Liver (tissue), 9 donors: ENCODE data around the gene POMT2. TPM values are rescaled to one million over a fixed set of nuclear protein-coding genes. Genes with fewer than 3 reads are reported as not detected.
A peak's percentile ranks its signal among the peaks of the same experiment; 100 is the strongest.

Experiments used
- DNase-seq: peaks from one replicate; pipeline ENCODE4 v3.0.0-alpha.2; 2017; ENCODE audit warnings: low spot score
- H3K27ac ChIP-seq, 2 donors: one replicate each; pipeline ENCODE4 v1.7.0; 2013; ENCODE audit warnings: inconsistent platforms in 2 of 2, low read length in 2 of 2, control low read depth in 1 of 2, low read depth in 1 of 2, mild to moderate bottlenecking in 1 of 2
- H3K27me3 ChIP-seq, 4 donors: one replicate each; pipeline versions ENCODE4 v1.6.1 to v1.7.0; 2013; ENCODE audit warnings: low read length in 3 of 4, inconsistent platforms in 1 of 4, mild to moderate bottlenecking in 1 of 4, moderate library complexity in 1 of 4; ENCODE audit not compliant: control insufficient read depth in 4 of 4, insufficient read depth in 4 of 4
- H3K36me3 ChIP-seq, 4 donors: one replicate each; pipeline versions ENCODE4 v1.6.1 to v1.7.0; 2013; ENCODE audit warnings: low read length in 3 of 4, mild to moderate bottlenecking in 3 of 4, low read depth in 1 of 4, moderate library complexity in 1 of 4; ENCODE audit not compliant: control insufficient read depth in 4 of 4, insufficient read depth in 3 of 4
- H3K4me1 ChIP-seq, 4 donors: one replicate each; pipeline versions ENCODE4 v1.6.1 to v1.7.0; 2013; ENCODE audit warnings: low read length in 3 of 4, mild to moderate bottlenecking in 3 of 4, moderate library complexity in 1 of 4; ENCODE audit not compliant: control insufficient read depth in 4 of 4, insufficient read depth in 4 of 4
- H3K4me3 ChIP-seq, 3 donors: one replicate each; pipeline versions ENCODE4 v1.6.1 to v1.7.0; 2013; ENCODE audit warnings: low read length in 3 of 3, control low read depth in 1 of 3, low read depth in 1 of 3, mild to moderate bottlenecking in 1 of 3
- H3K9ac ChIP-seq, 2 donors: one replicate each; pipeline ENCODE4 v1.7.0; 2013; ENCODE audit warnings: low read length in 2 of 2, mild to moderate bottlenecking in 2 of 2, moderate library complexity in 2 of 2, control low read depth in 1 of 2, low read depth in 1 of 2
- H3K9me3 ChIP-seq, 4 donors: one replicate each; pipeline versions ENCODE4 v1.6.1 to v1.7.0; 2013; ENCODE audit warnings: low read length in 3 of 4; ENCODE audit not compliant: control insufficient read depth in 4 of 4
- ATF3 ChIP-seq: IDR thresholded peaks from 2 replicates; pipeline ENCODE4 v1.6.1; 2016; ENCODE audit warnings: antibody characterized with exemption
- CTCF ChIP-seq: fragments of 150-350 bp; IDR thresholded peaks from 2 replicates; pipeline ENCODE4 v1.5.1; 2017; ENCODE audit warnings: improper control_type of control experiment, low read depth, low read length; ENCODE audit not compliant: missing input control
- EGR1 ChIP-seq, 2 donors: IDR thresholded peaks; 2 replicates each; pipeline ENCODE4 v1.6.1; 2016 to 2018; ENCODE audit warnings: antibody characterized with exemption in 2 of 2, low read depth in 2 of 2
- FOXA1 ChIP-seq: IDR thresholded peaks from 2 replicates; pipeline ENCODE4 v1.6.1; 2016; ENCODE audit warnings: antibody characterized with exemption
- FOXA2 ChIP-seq: IDR thresholded peaks from 2 replicates; pipeline ENCODE4 v1.6.1; 2016; ENCODE audit warnings: antibody characterized with exemption
- GABPA ChIP-seq, 2 donors: IDR thresholded peaks in 1 of 2; conservative IDR thresholded peaks in 1 of 2; 2 replicates each; pipeline ENCODE4 v1.6.1; 2016; ENCODE audit warnings: antibody characterized with exemption in 2 of 2, mild to moderate bottlenecking in 1 of 2, moderate library complexity in 1 of 2
- HNF4A ChIP-seq, 2 donors: conservative IDR thresholded peaks; 2 replicates each; pipeline ENCODE4 v1.6.1; 2016; ENCODE audit warnings: antibody characterized with exemption in 2 of 2, mild to moderate bottlenecking in 2 of 2
- HNF4G ChIP-seq: IDR thresholded peaks from 2 replicates; pipeline ENCODE4 v1.6.1; 2016; ENCODE audit warnings: antibody characterized with exemption
- JUND ChIP-seq, 2 donors: IDR thresholded peaks; 2 replicates each; pipeline ENCODE4 v1.6.1; 2016; ENCODE audit warnings: antibody characterized with exemption in 2 of 2
- RAD21 ChIP-seq, 2 donors: IDR thresholded peaks; 2 replicates each; pipeline ENCODE4 v1.6.1; 2016; ENCODE audit warnings: antibody characterized with exemption in 2 of 2, mild to moderate bottlenecking in 2 of 2
- RXRA ChIP-seq, 2 donors: IDR thresholded peaks; 2 replicates each; pipeline ENCODE4 v1.6.1; 2017 to 2018; ENCODE audit warnings: antibody characterized with exemption in 2 of 2, mild to moderate bottlenecking in 1 of 2
- TAF1 ChIP-seq: conservative IDR thresholded peaks from 2 replicates; pipeline ENCODE4 v1.6.1; 2016; ENCODE audit warnings: antibody characterized with exemption, mild to moderate bottlenecking
- YY1 ChIP-seq: IDR thresholded peaks from 2 replicates; pipeline ENCODE4 v1.6.1; 2016; ENCODE audit warnings: antibody characterized with exemption, mild to moderate bottlenecking
- WGBS: extraction: QIAGEN DNeasy Blood & Tissue Kit; methylation state at CpG from one replicate; pipeline ENCODE4 v1.1.7; 2013; 5-methylcytosine and 5-hydroxymethylcytosine counted together
- polyA plus RNA-seq, 2 donors: library from polyadenylated mRNA; stranded (reverse) in 1 of 2; unstranded in 1 of 2; fragments of 200-250 nt in 1 of 2; fragments of >200 nt in 1 of 2; fragmentation: Nextera tagmentation in 1 of 2; extraction: Ambion mirVana in 1 of 2; gene quantifications; one replicate each; pipeline versions ENCODE4 v1.2.1 to v1.2.3, GENCODE V29; 2013 to 2015
- total RNA-seq, 2 donors: library from RNA; depleted of rRNA; stranded (reverse); fragments of >200 nt; gene quantifications; one replicate each; pipeline ENCODE4 v1.2.3, GENCODE V29; 2014
- TF ChIP-seq, protein P1 (sequence below): IDR thresholded peaks from 2 replicates; pipeline ENCODE4 v1.6.1; 2016; ENCODE audit warnings: antibody characterized with exemption
- TF ChIP-seq, protein P2 (sequence below): IDR thresholded peaks from 2 replicates; pipeline ENCODE4 v1.6.1; 2016; ENCODE audit warnings: antibody characterized with exemption
- donor health status: healthy.
- donor health status: healthy.
- donor health status: healthy.
- donor health status: healthy.
- donor health status: healthy.

Gene POMT2
- total and polyA plus RNA-seq, 4 donors = 4.8 to 13.1 (median 5.3) TPM

GRCh38 chr14:77316872-77317301, 3.8 kb downstream of the POMT2 start:
- H3K4me1 ChIP-seq = peaks cover 1 to 40% (median 33%) of the 10 kb centered on the region in 4 donors
- no peak for DNase-seq

GRCh38 chr14:77316195-77316505, 4.5 kb downstream of the POMT2 start:
- Histone ChIP-seq H3K4me3 (no peak overlapping the region), H3K9ac (no peak overlapping the region), H3K27ac (no peak overlapping the region), H3K27me3 (no peaks in the 10 kb centered on the region), H3K9me3 (no peaks in the 10 kb centered on the region), H3K36me3 (no peaks in the 10 kb centered on the region), H3K4me1 (peaks cover 1 to 37% (median 32%) of the 10 kb centered on the region in 4 donors)
- 60% methylated on average over 1 of the region's 1 CpG for WGBS
- TF ChIP-seq, protein P1, sequence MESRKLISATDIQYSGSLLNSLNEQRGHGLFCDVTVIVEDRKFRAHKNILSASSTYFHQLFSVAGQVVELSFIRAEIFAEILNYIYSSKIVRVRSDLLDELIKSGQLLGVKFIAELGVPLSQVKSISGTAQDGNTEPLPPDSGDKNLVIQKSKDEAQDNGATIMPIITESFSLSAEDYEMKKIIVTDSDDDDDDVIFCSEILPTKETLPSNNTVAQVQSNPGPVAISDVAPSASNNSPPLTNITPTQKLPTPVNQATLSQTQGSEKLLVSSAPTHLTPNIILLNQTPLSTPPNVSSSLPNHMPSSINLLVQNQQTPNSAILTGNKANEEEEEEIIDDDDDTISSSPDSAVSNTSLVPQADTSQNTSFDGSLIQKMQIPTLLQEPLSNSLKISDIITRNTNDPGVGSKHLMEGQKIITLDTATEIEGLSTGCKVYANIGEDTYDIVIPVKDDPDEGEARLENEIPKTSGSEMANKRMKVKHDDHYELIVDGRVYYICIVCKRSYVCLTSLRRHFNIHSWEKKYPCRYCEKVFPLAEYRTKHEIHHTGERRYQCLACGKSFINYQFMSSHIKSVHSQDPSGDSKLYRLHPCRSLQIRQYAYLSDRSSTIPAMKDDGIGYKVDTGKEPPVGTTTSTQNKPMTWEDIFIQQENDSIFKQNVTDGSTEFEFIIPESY = no peak
- no peak for TF ChIP-seq GABPA (IDR thresholded peaks at IDR 0.05 in 1 of 2, conservative IDR thresholded peaks at IDR 0.05 in 1 of 2)
- DNase-seq = no peak

More at GRCh38 chr14:77316872-77317301, 3.8 kb downstream of the POMT2 start:
- Histone ChIP-seq H3K9ac (no peak overlapping the region), H3K27me3 (no peaks in the 10 kb centered on the region), H3K27ac (peak overlapping the region; percentile 25 to 42), H3K9me3 (no peaks in the 10 kb centered on the region), H3K36me3 (no peaks in the 10 kb centered on the region), H3K4me3 (no peak overlapping the region)
- 57% methylated on average over 5 of the region's 5 CpGs for WGBS
- no peak for TF ChIP-seq HNF4G
- TF ChIP-seq, protein P2, sequence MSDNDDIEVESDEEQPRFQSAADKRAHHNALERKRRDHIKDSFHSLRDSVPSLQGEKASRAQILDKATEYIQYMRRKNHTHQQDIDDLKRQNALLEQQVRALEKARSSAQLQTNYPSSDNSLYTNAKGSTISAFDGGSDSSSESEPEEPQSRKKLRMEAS = no peak
- TF ChIP-seq HNF4A (conservative IDR thresholded peaks at IDR 0.05) = no peak
- TF ChIP-seq RXRA (IDR thresholded peaks at IDR 0.05) = no peak
- no peak for TF ChIP-seq TAF1
- TF ChIP-seq ATF3 = no peak
- no peak for TF ChIP-seq GABPA (IDR thresholded peaks at IDR 0.05 in 1 of 2, conservative IDR thresholded peaks at IDR 0.05 in 1 of 2)
- TF ChIP-seq YY1 = no peak
- no peak for TF ChIP-seq EGR1 (IDR thresholded peaks at IDR 0.05; ENCODE audit: low read depth in 2 of 2)
- no peak for TF ChIP-seq FOXA2
- TF ChIP-seq RAD21 (IDR thresholded peaks at IDR 0.05) = no peak
- TF ChIP-seq, protein P1 = no peak
- no peak for TF ChIP-seq CTCF
- TF ChIP-seq JUND (IDR thresholded peaks at IDR 0.05) = no peak
- TF ChIP-seq FOXA1 = no peak
